GM13977 (cell line): ENCODE results near the gene UBR4.
A peak's percentile ranks its signal among the peaks of the same experiment; 100 is the strongest.

Experiments
- DNase-seq: peaks from one replicate; pipeline ENCODE4 v3.0.0; 2012; ENCODE audit warnings: low spot score
- CTCF ChIP-seq: IDR thresholded peaks from 2 replicates; pipeline ENCODE4 v1.5.1; 2012; ENCODE audit warnings: mild to moderate bottlenecking, control low read depth; ENCODE audit not compliant: insufficient read depth; ENCODE audit errors: extremely low read depth, missing control alignments
- in situ Hi-C: fragments of 300-500 bp; cut with MboI; formaldehyde crosslinking; loops from one replicate; pipeline ENCODE4 v1.12.0; 2022; ENCODE audit warnings: low sequenced_read_pairs, low pct_unique_long_range_greater_than_20kb, mixed read lengths, inconsistent platforms; ENCODE audit not compliant: unreplicated experiment

UBR4 gene

DNA sequence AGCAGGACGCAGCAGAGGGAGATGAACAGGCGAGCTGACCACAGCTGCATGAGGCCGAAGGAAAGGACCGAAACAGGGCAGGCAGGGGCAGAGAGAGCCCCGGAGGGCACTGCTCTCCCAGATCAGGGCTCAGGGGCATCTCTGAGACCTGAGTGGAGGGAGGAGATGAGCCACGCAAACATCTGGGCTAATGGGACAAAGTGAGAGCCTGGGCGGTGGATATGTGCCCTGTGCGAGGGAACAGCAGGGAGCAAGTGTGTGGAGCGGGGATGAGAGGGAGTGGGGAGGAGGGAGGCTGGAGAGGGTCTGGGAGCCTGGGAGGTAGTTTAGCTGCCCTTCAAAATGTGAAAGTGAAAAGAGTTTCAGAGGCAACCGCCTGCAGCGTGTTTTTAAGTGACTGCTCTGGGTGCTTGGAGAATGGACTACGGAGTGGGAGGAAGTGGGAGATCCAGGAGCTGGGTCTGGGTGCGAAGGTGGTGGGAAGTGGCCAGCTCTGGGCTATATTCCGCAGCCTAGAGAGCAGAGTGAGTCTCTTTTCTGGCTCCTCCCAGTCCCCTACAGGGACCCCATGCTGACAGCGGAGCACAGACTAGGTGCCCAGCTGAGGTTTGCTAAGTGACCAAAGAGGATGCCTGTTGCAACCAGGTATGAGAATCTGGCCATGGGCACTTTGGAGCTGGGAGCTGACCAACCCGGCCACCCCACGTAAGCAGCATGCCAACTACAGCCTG is 139.0 kb downstream of the UBR4 start:
- in situ Hi-C loops: no loop called here
- TF ChIP-seq CTCF: no peak
- DNase-seq: no peak

GRCh38 chr1:19070197-19070651 is 139.8 kb downstream of the UBR4 start:
- in situ Hi-C loops: no loop called here
- no peak for TF ChIP-seq CTCF
- DNase-seq: peak; percentile 23

DNA sequence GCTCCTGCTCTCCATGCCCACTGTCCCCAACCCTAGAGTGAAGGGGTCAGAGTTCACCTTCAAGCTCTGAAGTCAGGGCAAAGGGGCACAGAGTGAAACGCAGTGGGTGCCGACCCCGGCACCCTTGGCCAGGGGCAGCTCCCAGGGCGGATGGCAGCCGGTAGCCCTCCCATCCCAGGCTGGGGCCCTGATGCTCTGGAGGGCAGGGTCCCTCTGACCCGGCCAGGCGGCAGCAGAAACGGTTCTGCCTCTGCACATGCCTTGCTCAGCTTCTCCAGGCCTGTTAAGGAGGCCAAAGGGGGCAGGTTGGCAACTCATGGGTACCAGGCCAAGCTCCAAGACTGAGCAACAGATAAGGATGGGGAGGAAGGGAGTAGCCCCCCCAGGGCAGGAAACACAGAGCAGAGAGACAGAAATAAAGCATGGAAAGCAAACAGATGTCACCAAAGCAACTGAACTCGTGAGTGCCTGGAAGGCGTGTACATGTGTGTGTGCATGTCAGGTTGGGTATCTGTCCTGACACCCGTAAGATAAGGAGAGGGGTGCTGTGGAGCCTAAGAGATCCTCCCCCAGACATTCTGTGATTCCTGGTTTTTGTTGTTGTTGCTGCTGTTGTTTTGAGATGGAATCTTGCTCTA is 141.3 kb downstream of the UBR4 start:
- no peak for TF ChIP-seq CTCF
- in situ Hi-C loops: no loop called here
- peak; percentile 12 for DNase-seq

GRCh38 chr1:19067912-19068638 is 142.0 kb downstream of the UBR4 start:
- in situ Hi-C loops: no loop called here
- TF ChIP-seq CTCF: no peak
- peak; percentile 7 for DNase-seq

- in situ Hi-C loops: no loop called here
- no peak for TF ChIP-seq CTCF
- DNase-seq: peak; percentile 14
These were observed 142.7 kb downstream of the UBR4 start for GRCh38 chr1:19067182-19067911.

GRCh38 chr1:19066874-19067181 is 143.2 kb downstream of the UBR4 start:
- in situ Hi-C loops: no loop called here
- TF ChIP-seq CTCF: no peak
- DNase-seq: no peak
